NCI-H510A (cell line): Measurements from ENCODE around the gene LTBP2.
"Not testable (repeated sequence)": the region's sequence is repeated elsewhere in the genome, so short reads cannot be mapped to it uniquely, and the experiment has no call there.

Source experiments
- DNase-seq: peaks from one replicate; lab custom pipeline; 2025; lab: John Stamatoyannopoulos, UW

The LTBP2 gene

GRCh38 chr14:74551001-74551400 is 61.0 kb downstream of the LTBP2 start:
- no peak for DNase-seq

DNA sequence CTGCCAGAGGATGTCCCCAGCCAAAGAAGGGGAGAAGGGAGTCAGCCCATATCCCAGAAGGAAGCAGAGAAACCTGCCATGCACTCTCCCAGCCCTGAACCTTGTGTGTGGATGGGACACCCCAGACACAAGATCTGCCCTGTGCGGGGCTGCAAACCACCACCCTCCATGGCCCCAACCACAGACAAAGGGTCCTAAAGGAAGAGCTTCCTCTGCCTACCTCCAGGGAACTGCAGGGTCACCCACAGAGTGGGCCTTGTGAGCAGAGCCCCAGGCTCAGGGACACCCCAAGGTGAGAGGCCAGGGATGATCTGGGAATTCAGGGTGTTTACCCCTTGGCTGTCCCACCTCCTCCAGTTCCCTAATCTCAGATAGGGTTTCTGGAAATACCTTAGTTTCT is 62.0 kb downstream of the LTBP2 start:
- DNase-seq = no peak

DNA sequence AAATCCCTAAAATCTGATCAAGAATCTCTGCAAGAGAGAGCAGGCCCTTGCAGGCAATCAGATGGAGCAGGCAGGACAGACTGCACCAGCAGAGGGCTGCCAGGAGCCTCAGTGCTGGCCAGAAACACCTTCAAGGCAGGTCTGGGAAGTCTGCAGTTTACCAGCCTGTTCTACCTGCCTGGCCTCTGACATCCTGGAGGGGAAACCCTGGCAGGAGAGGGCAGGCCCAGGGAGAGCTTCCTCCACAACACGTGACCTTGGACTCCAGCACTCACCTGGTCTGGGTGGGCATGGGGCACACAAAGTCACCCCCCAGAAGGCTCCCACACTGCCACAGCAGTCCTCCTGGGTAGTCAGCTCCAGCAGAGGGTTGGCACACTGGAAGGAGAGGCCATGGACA is 62.4 kb downstream of the LTBP2 start:
- no peak for DNase-seq

DNA sequence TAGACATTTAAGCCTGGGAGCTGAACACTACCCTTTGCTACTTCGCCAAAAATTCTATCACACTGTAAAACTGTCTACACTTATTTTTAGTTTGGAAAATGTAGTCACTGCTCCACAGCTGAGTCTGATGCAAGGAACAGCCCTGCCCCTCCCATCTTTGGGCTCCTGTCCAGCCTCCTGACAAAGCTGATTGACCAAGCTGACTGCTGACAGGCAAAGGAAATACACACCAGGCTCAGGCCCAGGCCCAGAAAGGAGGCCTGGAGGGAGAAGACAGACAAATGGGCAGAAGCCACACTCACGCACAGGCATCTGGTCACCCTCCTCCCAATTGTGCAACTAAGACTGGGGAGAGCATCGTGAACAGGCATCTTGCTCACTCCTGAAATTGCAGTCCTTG is 63.2 kb downstream of the LTBP2 start:
- DNase-seq = no peak

DNA sequence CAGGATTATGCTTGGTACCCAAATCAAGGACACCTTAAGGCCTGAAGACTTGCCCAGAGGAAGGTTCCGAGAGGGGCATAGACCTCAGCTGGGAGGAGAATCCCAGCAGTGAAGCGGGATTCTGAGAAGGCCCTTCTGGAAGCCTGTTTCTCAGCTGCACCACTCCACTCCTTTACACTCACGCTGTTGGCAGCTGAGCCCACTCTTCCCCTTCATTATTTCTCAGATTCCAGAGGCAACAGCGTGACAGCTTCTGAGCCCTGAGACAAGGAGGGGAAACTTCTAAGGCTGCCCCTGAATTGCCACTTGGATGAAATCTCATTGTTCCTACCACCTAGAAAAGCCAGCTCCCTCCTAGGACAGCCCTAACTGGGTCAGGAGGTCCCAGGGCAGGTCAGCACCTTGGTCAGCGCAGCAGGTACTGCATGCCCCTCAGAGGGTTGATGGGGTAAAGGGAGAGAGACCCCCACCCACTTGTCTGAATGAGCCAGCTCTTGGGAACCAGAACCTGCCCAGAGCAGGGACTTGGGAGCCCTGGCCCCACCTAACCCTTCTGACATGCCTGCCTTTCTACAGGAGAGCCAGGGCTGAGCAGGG is 64.6 kb downstream of the LTBP2 start:
- DNase-seq = no peak

GRCh38 chr14:74546416-74546815 is 65.6 kb downstream of the LTBP2 start:
- no peak for DNase-seq

DNA sequence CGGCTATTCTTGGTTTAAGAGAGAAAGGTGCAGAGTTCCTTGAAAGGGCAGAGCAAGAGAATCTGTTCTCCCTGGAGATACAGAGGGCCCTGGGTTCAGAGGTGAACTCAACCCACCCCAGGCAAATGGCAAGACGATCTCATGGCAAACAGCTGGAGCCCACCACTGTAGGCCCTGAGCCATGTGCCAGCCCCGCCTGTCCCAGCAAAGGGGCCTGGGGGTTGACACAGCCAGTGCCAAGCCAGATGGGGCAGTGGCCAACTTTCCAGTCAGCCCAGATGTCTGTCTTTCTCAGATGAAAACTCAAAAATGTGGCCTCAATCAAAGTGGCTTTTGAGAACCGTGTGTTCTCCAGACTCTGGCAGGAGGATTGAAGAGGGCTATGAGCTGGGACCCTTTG is 66.7 kb downstream of the LTBP2 start:
- no peak for DNase-seq

- no peak for DNase-seq
Measured at GRCh38 chr14:74543771-74544438, 68.1 kb downstream of the LTBP2 start.

- DNase-seq = no peak
Measured at GRCh38 chr14:74542056-74542685, 69.9 kb downstream of the LTBP2 start.

DNA sequence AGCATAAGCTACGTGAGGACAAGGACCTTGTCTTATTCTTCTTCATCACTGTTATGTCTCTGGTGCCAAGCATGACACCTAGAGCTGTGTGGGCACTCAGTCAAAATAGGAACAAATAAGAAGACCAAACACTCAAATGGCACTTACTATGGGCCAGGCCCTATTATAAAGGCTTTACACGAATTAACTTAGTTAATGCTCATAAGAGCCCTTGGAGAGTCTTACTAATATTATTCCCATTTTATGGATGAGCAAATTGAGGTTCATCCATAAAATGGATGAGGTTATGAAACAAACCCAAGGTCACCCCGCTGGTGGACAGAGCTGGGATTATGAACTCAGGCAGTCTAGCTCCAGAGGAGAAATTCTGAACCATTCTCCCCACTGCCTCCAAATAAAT is 70.8 kb downstream of the LTBP2 start:
- no peak for DNase-seq

GRCh38 chr14:74539503-74539902 is 72.5 kb downstream of the LTBP2 start:
- DNase-seq = no peak

GRCh38 chr14:74538411-74539391 is 73.3 kb downstream of the LTBP2 start:
- DNase-seq = no peak

GRCh38 chr14:74536336-74536735 is 75.7 kb downstream of the LTBP2 start:
- not testable (repeated sequence) for DNase-seq

DNA sequence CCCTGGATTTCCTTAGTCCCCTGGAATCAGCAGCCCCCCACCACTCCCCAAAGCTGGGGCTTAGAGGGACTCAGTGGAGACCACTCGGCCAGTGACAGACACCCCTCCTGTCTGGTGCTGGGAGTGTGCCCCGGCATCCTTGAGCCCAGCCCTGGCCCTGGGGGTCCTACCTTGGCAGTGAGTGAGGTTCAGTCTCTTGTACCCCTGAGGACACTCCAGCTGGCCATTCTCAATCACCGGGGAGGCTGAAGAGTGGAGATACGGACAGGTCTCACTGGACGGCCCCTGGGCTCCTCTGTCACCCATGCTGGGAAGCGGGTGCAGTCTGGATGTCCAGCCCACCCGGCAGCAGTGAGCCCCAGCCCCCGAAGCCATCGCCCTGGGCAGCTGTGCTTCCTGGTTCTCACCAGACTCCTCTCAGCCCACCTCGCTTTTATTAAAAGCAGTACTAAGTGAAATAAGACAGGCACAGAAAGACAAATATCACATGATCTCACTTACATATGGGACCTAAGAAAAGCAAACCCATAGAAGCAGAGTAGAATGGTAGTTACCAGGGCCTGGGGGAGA is 76.2 kb downstream of the LTBP2 start:
- DNase-seq = no peak

GRCh38 chr14:74533576-74533975 is 78.5 kb downstream of the LTBP2 start:
- DNase-seq = no peak

GRCh38 chr14:74532246-74532645 is 79.8 kb downstream of the LTBP2 start:
- no peak for DNase-seq

- DNase-seq = peak; percentile 54
Measured at GRCh38 chr14:74531467-74531866, 80.6 kb downstream of the LTBP2 start.

DNA sequence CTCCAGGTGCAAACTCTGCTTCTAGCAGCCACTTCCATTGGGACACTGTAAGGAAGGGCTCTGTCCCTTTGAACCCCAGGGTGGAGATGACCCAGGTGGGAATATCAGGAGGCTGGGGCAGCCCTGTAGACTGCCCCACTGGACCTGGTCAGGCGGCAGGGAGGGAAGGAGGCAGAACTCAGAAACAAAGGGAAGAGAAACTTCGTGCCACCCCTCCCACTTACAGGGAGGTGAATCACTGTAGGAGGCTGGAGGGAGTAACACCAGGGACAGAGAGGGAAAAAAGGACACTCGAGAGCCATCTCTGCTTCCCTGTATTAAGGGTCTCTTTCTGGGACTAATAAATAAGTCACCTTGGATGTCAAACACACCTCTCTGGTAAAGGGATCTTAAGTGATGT is 81.0 kb downstream of the LTBP2 start:
- no peak for DNase-seq

DNA sequence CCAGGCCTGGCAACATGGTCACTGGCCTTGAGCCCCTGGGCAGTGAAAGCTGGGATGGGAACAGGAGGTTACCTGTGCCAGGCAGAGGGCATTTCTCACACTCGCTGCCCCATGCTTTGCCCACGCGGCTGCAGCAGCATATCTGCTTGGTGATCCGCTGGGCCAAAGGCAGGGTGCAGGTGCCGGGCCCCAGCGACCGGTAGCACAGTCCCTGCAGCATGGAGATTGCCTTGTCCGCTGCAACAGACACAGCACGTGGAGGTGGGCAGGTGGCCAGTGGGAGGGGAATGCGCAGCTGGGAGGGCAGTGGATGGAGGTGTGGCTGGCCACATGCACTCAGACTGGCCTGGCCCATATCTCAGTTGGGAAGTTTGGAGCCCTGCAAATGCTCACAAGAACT is 83.2 kb downstream of the LTBP2 start:
- DNase-seq = no peak

DNA sequence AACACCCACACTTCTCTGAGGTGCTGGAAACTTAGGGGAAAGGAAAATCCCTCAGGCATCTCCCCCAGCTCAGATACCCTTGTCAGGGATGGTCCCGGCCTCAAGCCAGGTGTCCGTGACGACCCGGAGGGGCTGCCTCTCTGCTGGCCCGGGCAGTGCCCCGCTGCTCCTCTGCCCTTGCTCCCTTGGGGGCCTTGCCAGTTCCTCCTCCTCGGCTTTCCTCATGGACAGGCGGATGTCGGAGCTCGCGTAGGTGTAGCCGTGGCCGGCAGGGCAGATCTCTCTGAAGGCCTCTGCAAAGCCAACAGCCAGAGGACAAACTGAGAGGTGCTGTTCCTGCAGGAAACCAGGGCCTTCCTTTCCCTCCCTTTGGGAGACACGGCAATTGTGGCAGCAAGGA is 83.6 kb downstream of the LTBP2 start:
- no peak for DNase-seq

GRCh38 chr14:74527736-74528280 is 84.2 kb downstream of the LTBP2 start:
- no peak for DNase-seq
